ENCODE measurements around the gene IAH1.

IAH1 gene

GRCh38 chr2:9488583-9489547 lies 14.5 kb downstream of the IAH1 start:
- FAIRE-seq (no peak), DNase-seq (ENCODE audit: insufficient read length, low spot score) (no peak)
- TF ChIP-seq CTCF (IDR thresholded peaks at IDR 0.05; ENCODE audit: insufficient read depth, missing control alignments): no peak

- FAIRE-seq: no peak
- DNase-seq (ENCODE audit: insufficient read length, low spot score): no peak
- TF ChIP-seq CTCF (IDR thresholded peaks at IDR 0.05; ENCODE audit: insufficient read depth, missing control alignments): no peak
These were observed 16.4 kb downstream of the IAH1 start for GRCh38 chr2:9490789-9491188.

- DNase-seq (ENCODE audit: insufficient read length, low spot score) (no peak), FAIRE-seq (no peak)
- no peak for TF ChIP-seq CTCF (IDR thresholded peaks at IDR 0.05; ENCODE audit: insufficient read depth, missing control alignments)
These were observed 18.6 kb downstream of the IAH1 start for GRCh38 chr2:9492927-9493326.

GRCh38 chr2:9493478-9493877 lies 19.1 kb downstream of the IAH1 start:
- no peak for TF ChIP-seq CTCF (IDR thresholded peaks at IDR 0.05; ENCODE audit: insufficient read depth, missing control alignments)
- no peak for FAIRE-seq
- DNase-seq (ENCODE audit: insufficient read length, low spot score): no peak

- FAIRE-seq (no peak), DNase-seq (ENCODE audit: insufficient read length, low spot score) (no peak)
- no peak for TF ChIP-seq CTCF (IDR thresholded peaks at IDR 0.05; ENCODE audit: insufficient read depth, missing control alignments)
These were observed 19.7 kb downstream of the IAH1 start for GRCh38 chr2:9494081-9494480.

GRCh38 chr2:9497017-9497416 lies 22.7 kb downstream of the IAH1 start:
- FAIRE-seq (no peak), DNase-seq (ENCODE audit: insufficient read length, low spot score) (no peak)
- TF ChIP-seq CTCF (IDR thresholded peaks at IDR 0.05; ENCODE audit: insufficient read depth, missing control alignments): no peak

- TF ChIP-seq CTCF (IDR thresholded peaks at IDR 0.05; ENCODE audit: insufficient read depth, missing control alignments): no peak
- no peak for FAIRE-seq
- no peak for DNase-seq (ENCODE audit: insufficient read length, low spot score)
These were observed 23.9 kb downstream of the IAH1 start for GRCh38 chr2:9498210-9498609.

Data from D721Med (cell line).